NCI-H2196 (cell line): ENCODE data around the gene MT2A.
"Not testable (repeated sequence)": the region's sequence is repeated elsewhere in the genome, so short reads cannot be mapped to it uniquely, and the experiment has no call there.

Experiments
- DNase-seq: peaks from one replicate; lab custom pipeline; 2025; ENCODE audit not compliant: unreplicated experiment; lab: John Stamatoyannopoulos, UW

MT2A gene

GRCh38 chr16:56618138-56618537 is 9.8 kb downstream of the MT2A start:
- no peak for DNase-seq

GRCh38 chr16:56620339-56620897 is 12.0 kb downstream of the MT2A start:
- no peak for DNase-seq

GRCh38 chr16:56621665-56622445 is 13.5 kb downstream of the MT2A start:
- DNase-seq = not testable (repeated sequence)

- DNase-seq = not testable (repeated sequence)
Observed at GRCh38 chr16:56623184-56623583, 14.8 kb downstream of the MT2A start.

- DNase-seq = no peak
Observed at GRCh38 chr16:56623637-56624036, 15.3 kb downstream of the MT2A start.

GRCh38 chr16:56625140-56625942 is 17.0 kb downstream of the MT2A start, which contains the start of gene MT1E:
TSS of gene MT1E (plus strand) at chr16:56625781. CDS start at chr16:56625852, 71 bp downstream.
- no peak for DNase-seq

GRCh38 chr16:56625943-56626654 is 17.7 kb downstream of the MT2A start:
- DNase-seq = no peak

- DNase-seq = no peak
Observed at GRCh38 chr16:56626685-56627084, 18.3 kb downstream of the MT2A start.

GRCh38 chr16:56628486-56629350 is 20.3 kb downstream of the MT2A start:
- no peak for DNase-seq

- DNase-seq = no peak
Observed at GRCh38 chr16:56629531-56629930, 21.1 kb downstream of the MT2A start.

GRCh38 chr16:56630134-56630533 is 21.8 kb downstream of the MT2A start:
- no peak for DNase-seq

- no peak for DNase-seq
Observed at GRCh38 chr16:56631197-56631596, 22.8 kb downstream of the MT2A start.

GRCh38 chr16:56631832-56632155 is 23.4 kb downstream of the MT2A start:
- no peak for DNase-seq

- DNase-seq = no peak
Observed at GRCh38 chr16:56632156-56632847, 23.9 kb downstream of the MT2A start, which contains the start of gene MT1M. TSS of gene MT1M (plus strand) at chr16:56632659. CDS start at chr16:56632732, 73 bp downstream.

GRCh38 chr16:56632848-56633365 is 24.5 kb downstream of the MT2A start:
- DNase-seq = no peak

- no peak for DNase-seq
Observed at GRCh38 chr16:56633535-56633934, 25.2 kb downstream of the MT2A start.

GRCh38 chr16:56634715-56635440 is 26.5 kb downstream of the MT2A start:
- no peak for DNase-seq

GRCh38 chr16:56635441-56635967 is 27.1 kb downstream of the MT2A start:
- no peak for DNase-seq
